GM20431 (cell line): ENCODE measurements around the gene NLRC4.
"Not testable (repeated sequence)": the region's sequence is repeated elsewhere in the genome, so short reads cannot be mapped to it uniquely, and the experiment has no call there.

Experiments used
- in situ Hi-C: fragments of 300-500 bp; cut with MseI, MboI; formaldehyde crosslinking; loops from one replicate; pipeline ENCODE4 v1.15.0; 2020; ENCODE audit warnings: low sequenced_read_pairs; ENCODE audit not compliant: unreplicated experiment

The NLRC4 gene

DNA sequence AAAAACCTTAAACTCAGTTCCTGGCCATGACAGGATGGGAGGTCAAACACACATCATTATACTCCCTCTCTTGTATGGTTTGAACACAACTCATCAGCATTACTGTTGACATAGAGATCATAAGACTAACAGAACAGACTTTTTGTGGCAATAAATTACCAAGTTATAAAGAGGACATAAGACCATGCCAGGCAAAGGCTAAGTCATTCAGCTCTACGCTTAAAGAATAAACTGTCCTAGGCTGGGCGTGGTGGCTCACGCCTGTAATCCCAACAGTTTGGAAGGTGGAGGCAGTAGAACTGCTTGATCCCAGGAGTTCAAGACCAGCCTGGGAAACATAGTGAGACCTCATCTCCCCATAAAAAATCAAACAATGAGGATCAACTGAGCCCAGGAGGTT lies 16.4 kb downstream of the NLRC4 start:
- in situ Hi-C loops, result no loop called here

- in situ Hi-C loops, result no loop called here
Observed at GRCh38 chr2:32246911-32247310, 17.8 kb downstream of the NLRC4 start.

DNA sequence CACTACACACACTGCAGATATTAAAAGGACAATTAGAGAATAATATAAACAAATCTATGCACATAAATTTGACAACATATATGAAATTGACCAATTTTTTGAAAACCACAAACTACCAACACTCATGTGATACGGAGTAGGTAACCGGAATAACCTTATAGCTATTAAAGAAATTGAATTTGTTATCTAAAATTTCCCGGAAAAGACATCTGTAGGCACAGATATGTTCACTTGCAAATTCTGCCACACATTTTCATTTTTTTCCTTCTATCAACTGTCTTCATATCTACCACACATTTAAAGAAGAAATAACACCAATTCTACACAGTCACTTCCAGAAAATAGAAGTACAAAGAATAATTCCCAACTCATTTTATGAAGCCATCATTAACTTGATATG lies 22.4 kb downstream of the NLRC4 start:
- in situ Hi-C loops, result no loop called here

DNA sequence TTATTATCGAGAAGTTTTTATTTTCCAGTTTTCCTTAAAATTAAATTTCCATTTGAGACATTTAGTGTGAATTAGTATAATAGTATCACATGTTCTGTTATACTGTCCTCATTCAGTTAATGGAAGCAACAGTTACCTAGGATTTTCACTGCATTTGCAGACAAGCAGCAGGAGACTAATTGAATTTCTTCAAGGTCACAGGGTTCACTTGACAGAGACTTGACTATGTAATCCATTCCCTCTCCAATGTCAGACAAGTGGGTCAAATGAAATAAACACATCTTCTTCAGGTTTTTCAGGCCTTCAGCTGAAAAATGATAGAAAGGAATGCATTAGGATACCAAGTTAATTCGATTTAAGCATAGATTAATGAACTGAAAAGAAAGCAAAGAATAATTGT lies 26.7 kb downstream of the NLRC4 start:
- in situ Hi-C loops, result no loop called here

- in situ Hi-C loops, result no loop called here
Observed at GRCh38 chr2:32237488-32237887, 27.2 kb downstream of the NLRC4 start.

GRCh38 chr2:32235315-32235714 lies 29.4 kb downstream of the NLRC4 start:
- in situ Hi-C loops, result no loop called here

- in situ Hi-C loops, result no loop called here
Observed at GRCh38 chr2:32231959-32232358, 32.7 kb downstream of the NLRC4 start.

GRCh38 chr2:32229635-32230034 lies 35.1 kb downstream of the NLRC4 start:
- in situ Hi-C loops, result no loop called here

DNA sequence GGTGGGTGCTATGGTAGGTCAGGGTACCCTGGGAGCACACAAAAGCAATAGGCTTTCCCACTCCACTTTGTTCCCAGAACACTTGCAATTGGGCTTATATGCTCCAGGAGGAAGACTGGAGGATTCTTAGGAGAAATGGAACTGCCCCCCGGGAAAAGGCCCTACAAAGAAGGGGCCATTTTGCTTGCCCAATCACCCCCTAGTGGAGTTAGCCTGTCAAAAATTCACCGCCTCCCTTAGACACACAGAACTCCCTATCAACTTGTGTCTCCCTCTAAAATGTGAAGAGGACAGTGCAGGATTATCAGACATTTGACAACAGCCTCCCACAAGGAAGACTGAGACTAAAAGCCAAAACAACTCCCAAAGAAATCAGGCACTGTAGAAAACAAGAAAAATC lies 36.5 kb downstream of the NLRC4 start:
- in situ Hi-C loops, result no loop called here

GRCh38 chr2:32227492-32227891 lies 37.2 kb downstream of the NLRC4 start:
- in situ Hi-C loops, result no loop called here

GRCh38 chr2:32222966-32223365 lies 41.7 kb downstream of the NLRC4 start:
- in situ Hi-C loops, result no loop called here

- in situ Hi-C loops, result no loop called here
Observed at GRCh38 chr2:32220445-32220844, 44.2 kb downstream of the NLRC4 start.

DNA sequence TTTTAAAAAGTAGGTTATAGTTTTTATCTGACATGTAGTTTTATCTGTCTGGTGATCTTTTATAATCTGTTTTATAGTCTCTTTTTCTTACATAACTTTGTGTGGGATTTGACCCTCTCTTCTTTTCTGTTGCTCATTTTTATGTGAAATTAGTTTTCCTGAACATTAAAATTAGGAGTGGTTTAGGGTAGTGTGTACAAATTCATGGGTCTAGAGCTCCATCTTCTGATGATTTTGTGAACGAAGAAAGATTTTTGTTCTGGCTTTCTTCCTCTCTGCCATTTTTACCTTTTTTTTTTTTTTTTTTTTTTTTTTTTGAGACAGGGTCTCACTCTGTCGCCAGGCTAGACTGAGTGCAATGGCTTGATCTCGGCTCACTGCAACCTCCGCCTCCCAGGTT lies 52.4 kb downstream of the NLRC4 start:
- in situ Hi-C loops, result no loop called here

DNA sequence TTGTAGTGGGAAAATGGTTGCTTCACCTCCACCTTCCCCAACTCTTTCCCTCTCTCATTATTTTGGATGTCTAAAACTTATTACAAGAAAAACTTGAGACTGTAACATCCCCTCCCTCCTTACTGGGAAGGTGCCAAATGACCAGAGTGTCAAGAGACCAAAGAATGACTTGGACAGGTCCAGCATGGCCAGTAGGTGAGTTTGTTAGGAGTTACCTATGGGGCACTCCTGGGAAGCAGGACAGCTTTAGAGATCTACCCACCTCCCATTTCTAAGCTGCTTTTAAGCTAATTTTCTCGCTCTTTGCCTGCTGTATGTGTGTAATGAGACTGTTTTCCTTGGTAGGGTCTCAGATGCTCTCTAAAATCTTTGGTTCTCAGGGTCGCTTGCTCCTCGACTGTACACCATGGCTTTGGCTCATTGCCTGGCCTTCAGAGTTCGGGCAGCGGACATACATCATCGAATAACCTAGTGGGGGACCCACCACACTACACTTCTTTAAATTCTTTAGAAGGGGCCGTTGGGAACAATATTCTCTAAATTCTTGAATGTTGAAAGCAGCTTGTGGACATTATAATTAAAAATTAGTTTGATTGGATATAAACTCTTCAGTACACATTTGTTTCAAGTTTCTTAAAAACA lies 53.8 kb downstream of the NLRC4 start:
- in situ Hi-C loops, result no loop called here

DNA sequence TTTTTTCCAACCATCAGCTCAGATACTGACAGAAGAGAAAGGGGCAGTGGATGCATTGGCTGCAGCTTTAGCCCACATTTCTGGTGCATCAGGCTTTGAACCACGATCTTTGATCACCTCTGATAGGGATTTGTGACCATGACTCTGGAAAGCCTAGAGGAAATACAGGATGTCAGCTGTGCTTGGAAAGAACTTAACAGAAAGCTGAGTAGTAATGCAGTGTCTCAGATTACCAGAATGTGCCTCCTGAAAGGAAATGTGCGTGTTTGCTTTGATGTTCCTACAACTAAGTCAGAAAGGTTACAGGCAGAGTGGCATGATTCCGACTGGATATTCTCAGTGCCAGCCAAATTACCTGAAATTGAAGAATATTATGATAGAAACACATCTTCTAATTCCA lies 61.3 kb downstream of the NLRC4 start:
- in situ Hi-C loops, result not testable (repeated sequence)

DNA sequence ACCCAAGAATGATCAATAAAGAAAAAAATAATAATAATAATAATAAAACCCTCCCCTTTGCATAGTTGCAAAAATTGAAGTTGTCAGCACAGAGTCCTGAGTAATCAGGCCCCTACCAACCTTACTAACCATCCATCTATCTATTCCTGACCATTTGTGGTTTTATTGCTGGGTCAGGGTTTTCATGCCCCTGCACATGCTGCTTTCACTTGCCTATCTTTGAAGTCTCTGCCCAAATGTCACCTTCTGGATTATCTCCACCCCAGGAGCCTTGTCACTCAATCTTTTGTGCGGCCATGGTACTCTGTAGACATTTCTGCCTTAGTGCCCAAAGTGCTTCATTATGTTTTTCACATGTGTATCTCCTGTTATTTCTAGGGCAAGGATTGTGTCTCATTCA lies 63.9 kb downstream of the NLRC4 start:
- in situ Hi-C loops, result no loop called here

DNA sequence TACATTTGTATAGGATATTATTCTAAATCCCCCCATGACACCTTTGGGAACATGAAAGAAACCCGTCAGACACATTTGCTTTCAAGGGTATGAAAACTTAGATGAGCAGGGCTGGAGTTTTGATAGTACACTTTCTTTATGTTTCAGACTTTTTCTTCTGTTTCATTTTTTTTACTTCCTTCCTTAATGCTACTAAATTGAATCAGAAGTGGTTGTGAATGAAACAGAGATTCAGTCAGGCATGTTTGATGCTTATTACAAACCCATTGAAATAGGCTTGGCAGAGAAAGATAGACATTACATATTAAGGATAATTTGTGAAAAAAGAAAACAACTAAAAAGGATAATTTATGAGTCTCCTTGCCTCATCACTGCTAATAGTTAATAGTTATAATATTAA lies 72.3 kb downstream of the NLRC4 start:
- in situ Hi-C loops, result no loop called here

DNA sequence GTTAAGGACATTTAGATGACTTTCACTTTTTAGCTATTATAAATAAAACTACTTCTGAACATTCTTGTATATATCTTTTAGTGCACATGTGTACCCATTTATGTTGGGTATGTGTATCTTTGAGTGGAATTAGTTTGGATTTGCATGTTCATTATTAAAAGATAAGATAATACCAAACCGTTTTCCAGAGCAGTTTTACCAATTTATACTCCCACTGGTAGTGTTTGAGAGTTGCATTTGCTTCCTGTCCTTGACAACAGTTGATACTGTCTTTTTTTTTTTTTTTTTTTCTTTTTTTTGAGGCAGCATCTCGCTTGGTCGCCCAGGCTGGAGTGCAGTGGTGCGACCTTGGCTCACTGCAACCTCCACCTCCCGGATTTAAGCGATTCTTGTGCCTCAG lies 75.7 kb downstream of the NLRC4 start:
- in situ Hi-C loops, result no loop called here

DNA sequence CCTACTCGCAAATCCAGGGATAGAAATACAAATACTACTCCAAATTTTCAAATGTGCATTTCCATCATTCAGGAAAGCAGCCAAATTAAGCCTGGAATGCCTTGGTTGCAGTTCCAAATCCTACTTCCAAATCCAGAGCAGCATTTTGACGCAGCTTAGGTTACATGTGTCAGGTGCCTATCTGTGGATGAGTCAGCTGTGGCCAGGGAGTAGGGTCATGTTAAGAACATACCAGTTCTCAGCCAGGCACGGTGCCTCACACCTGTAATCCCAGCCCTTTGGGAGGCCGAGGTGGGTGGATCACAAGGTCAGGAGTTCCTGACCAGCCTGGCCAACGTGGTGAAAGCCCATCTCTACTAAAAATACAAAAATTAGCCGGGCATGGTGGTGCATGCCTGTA lies 82.0 kb downstream of the NLRC4 start:
- in situ Hi-C loops, result no loop called here
